Loucy (cell line): ENCODE measurements around the gene PTPN9.

ENCODE experiments used
- EZH2phosphoT487 ChIP-seq: fragments of 200-600 bp; IDR thresholded peaks from 2 replicates; pipeline ENCODE4 v1.6.1; 2018; ENCODE audit warnings: antibody characterized with exemption, mild to moderate bottlenecking, moderate library complexity, borderline replicate concordance
- TF ChIP-seq, protein P1 (sequence below): fragments of 200-600 bp; sonication (generic); conservative IDR thresholded peaks from 2 replicates; pipeline ENCODE4 v1.5.1; 2014; ENCODE audit warnings: mild to moderate bottlenecking, antibody characterized with exemption, low read length

DNA sequence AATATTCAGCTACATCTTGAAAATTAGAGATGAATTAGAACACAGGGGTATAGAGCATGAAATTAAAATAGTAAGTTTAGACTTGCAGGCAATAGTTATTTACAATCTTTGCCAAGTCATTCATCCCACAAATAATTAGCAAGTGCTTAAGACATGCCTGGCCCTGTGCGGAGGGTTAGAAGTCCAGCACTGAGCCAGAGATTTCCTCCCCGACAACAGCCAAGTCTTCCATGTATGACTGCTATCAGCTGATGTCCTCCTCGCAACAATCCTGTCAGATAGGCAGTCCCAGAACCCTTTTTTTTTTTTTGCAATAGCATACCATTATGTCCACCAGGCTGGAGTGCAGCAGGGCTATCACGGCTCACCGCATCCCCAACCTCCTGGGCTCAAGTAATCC is 142.2 kb downstream of the PTPN9 start:
- TF ChIP-seq, protein P1, sequence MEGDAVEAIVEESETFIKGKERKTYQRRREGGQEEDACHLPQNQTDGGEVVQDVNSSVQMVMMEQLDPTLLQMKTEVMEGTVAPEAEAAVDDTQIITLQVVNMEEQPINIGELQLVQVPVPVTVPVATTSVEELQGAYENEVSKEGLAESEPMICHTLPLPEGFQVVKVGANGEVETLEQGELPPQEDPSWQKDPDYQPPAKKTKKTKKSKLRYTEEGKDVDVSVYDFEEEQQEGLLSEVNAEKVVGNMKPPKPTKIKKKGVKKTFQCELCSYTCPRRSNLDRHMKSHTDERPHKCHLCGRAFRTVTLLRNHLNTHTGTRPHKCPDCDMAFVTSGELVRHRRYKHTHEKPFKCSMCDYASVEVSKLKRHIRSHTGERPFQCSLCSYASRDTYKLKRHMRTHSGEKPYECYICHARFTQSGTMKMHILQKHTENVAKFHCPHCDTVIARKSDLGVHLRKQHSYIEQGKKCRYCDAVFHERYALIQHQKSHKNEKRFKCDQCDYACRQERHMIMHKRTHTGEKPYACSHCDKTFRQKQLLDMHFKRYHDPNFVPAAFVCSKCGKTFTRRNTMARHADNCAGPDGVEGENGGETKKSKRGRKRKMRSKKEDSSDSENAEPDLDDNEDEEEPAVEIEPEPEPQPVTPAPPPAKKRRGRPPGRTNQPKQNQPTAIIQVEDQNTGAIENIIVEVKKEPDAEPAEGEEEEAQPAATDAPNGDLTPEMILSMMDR = no peak
- no peak for TF ChIP-seq EZH2phosphoT487
